ENCODE results near the gene ING3.

GRCh38 chr7:120993553-120994191 lies 43.1 kb downstream of the ING3 start:
- TF ChIP-seq CTCF (conservative IDR thresholded peaks at IDR 0.05; ENCODE audit: low read depth, low read length) (no peak), EZH2 (IDR thresholded peaks at IDR 0.05; ENCODE audit: borderline replicate concordance, low read depth, low read length, poor library complexity, severe bottlenecking) (no peak)
